ENCODE measurements around the gene PWWP2B. TPM values are rescaled to one million over a fixed set of nuclear protein-coding genes. Genes with fewer than 3 reads are reported as not detected.

The PWWP2B gene
- total and polyA plus RNA-seq, 10 of the 15 experiments (the other 5 are each of a cell fraction or from before 2014, with no cell fraction given): 0.04 to 0.87 (median 0.35) TPM; not detected in 4

DNA sequence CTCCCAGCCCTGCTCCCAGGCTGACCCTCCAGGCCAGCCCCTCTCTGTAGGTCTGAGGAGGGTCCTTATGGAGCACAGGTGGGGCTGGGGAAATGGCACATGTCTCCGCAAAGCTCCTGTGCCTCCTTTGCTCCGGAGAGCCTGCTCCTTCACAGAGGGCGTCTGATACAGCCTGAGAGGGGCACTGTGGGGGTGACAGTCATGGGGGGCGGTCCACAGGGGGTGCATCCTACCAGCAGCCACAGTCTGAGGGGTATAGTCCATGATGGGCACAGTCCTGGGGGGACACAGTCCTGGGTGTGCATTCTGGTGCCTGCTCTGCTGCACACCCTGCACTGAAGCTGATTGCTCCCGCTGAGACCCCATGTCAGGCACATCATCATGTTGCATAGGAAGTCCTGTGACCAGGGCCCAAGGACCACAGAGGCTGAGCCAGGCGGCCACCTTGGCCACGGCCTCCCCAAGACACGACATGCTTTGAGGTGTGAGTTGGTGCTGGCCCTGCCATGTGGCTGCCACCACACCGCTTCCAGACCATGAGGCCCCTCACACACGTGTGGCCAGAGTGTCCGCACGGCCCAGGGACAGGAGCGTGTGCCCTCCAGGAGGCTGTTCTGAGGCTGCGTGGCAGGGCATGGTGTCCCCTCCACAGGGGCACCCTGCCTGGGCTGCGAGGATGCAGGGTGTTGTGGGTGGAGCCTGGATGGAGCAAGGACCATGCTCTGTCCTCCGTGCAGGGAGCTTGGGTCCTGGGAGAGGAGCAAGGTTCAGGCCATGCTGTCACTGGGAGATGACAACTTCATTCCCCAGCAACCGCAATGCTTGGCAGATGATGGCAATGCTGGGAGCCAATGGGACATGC, 59.2 kb downstream of the PWWP2B start:
- TF ChIP-seq, protein P1, sequence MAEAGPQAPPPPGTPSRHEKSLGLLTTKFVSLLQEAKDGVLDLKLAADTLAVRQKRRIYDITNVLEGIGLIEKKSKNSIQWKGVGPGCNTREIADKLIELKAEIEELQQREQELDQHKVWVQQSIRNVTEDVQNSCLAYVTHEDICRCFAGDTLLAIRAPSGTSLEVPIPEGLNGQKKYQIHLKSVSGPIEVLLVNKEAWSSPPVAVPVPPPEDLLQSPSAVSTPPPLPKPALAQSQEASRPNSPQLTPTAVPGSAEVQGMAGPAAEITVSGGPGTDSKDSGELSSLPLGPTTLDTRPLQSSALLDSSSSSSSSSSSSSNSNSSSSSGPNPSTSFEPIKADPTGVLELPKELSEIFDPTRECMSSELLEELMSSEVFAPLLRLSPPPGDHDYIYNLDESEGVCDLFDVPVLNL (IDR thresholded peaks at IDR 0.05; ENCODE audit: low read depth, low read length): no peak
- 43% methylated on average over 13 of the region's 17 CpGs for WGBS (ENCODE audit: insufficient coverage, insufficient replicate concordance, low lambda C conversion rate, missing lambda C conversion rate)
- intact Hi-C loops (cut with micrococcal nuclease; ENCODE audit: unreplicated experiment): loop anchor here (5.0 kb wide), 1 partner anchor 121 kb away; no protein-coding TSS in a partner anchor
- DNase-seq (ENCODE audit: low read depth, low spot score): no peak
- H3K79me2 ChIP-seq (ENCODE audit: control insufficient read depth, insufficient read depth, low read length): no peaks in the 10 kb centered on the region
- ChIA-PET POLR2A (no interaction called here), SMC1A (ENCODE audit: uncharacterized antibody, unreplicated experiment) (interaction anchor here (0.6 kb wide), 1 partner anchor 226 kb away, joined by 3 read pairs; no protein-coding TSS in a partner anchor), CTCF (no interaction called here), RAD21 (ENCODE audit: unreplicated experiment) (no interaction called here)
- peaks cover 7% of the 10 kb centered on the region; the same call in 1 of the 2 replicates for H3K4me1 ChIP-seq (ENCODE audit: control insufficient read depth, insufficient read depth, low read length)
- H2AFZ ChIP-seq (ENCODE audit: control insufficient read depth, low read depth, low read length): no peak overlapping the region
- H3K36me3 ChIP-seq (ENCODE audit: control insufficient read depth in 2 of 2, insufficient read depth in 2 of 2, low read length in 1 of 2): no peaks in the 10 kb centered on the region
- in situ Hi-C loops (cut with MboI): loop anchor here (5.0 to 10.0 kb wide), 3 partner anchors 76 to 561 kb away; no protein-coding TSS in a partner anchor
- no peak overlapping the region for H3K4me2 ChIP-seq (ENCODE audit: control insufficient read depth, insufficient read depth)
- no peaks in the 10 kb centered on the region for H3K9me3 ChIP-seq (replicated peaks; ENCODE audit: control insufficient read depth, insufficient read depth, low read length)
- no peak overlapping the region for H3K27ac ChIP-seq (ENCODE audit: control insufficient read depth, insufficient read depth)
- H3K9ac ChIP-seq (ENCODE audit: control insufficient read depth, insufficient read depth, low read length): no peak overlapping the region
- no peaks in the 10 kb centered on the region; a peak in 1 of 4 replicates for H3K27me3 ChIP-seq (replicated peaks in 1 of 2; ENCODE audit: control insufficient read depth in 2 of 2, insufficient read depth in 2 of 2, low read length in 1 of 2)
- no TSS peak for BruUV-seq (replicated peaks)
- no peak overlapping the region for H3K4me3 ChIP-seq
- H4K20me1 ChIP-seq (ENCODE audit: control insufficient read depth, insufficient read depth): no peaks in the 10 kb centered on the region
- no peak for ATAC-seq
- FAIRE-seq: no peak

DNA sequence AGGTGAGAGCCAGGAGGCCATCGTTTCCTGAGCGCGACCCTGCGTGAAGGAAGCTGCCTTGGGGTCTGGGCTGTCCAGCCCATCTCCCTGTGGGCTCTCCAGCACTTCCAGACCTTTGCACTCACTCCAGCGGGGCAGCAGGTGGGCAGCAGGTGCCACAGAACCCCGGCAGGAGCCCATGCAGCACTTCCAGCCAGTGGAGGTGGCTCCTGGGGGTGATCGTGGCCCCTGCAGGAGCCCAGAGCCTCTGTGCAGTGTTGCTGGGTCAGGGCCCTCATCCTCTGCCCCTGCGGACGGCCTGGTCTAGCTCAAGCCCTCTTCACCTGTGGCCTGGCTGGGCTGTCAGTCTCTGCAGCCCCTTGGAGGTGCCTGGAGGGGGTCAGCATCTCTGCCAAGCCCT, 59.9 kb downstream of the PWWP2B start:
- BruUV-seq (replicated peaks): no TSS peak
- no peaks in the 10 kb centered on the region for H3K9me3 ChIP-seq (replicated peaks; ENCODE audit: control insufficient read depth, insufficient read depth, low read length)
- ChIA-PET CTCF (no interaction called here), POLR2A (no interaction called here), RAD21 (ENCODE audit: unreplicated experiment) (no interaction called here), SMC1A (ENCODE audit: uncharacterized antibody, unreplicated experiment) (no interaction called here)
- H3K36me3 ChIP-seq (ENCODE audit: control insufficient read depth in 2 of 2, insufficient read depth in 2 of 2, low read length in 1 of 2): no peaks in the 10 kb centered on the region
- no peaks in the 10 kb centered on the region for H4K20me1 ChIP-seq (ENCODE audit: control insufficient read depth, insufficient read depth)
- FAIRE-seq (no peak), DNase-seq (ENCODE audit: low read depth, low spot score) (no peak), ATAC-seq (no peak)
- intact Hi-C loops (cut with micrococcal nuclease; ENCODE audit: unreplicated experiment) (loop anchor here (5.0 kb wide), 1 partner anchor 120 kb away; no protein-coding TSS in a partner anchor), in situ Hi-C loops (cut with MboI) (loop anchor here (5.0 to 10.0 kb wide), 3 partner anchors 75 to 562 kb away; no protein-coding TSS in a partner anchor)
- H2AFZ ChIP-seq (ENCODE audit: control insufficient read depth, low read depth, low read length): no peak overlapping the region
- H3K4me3 ChIP-seq: no peak overlapping the region
- H3K27me3 ChIP-seq (replicated peaks in 1 of 2; ENCODE audit: control insufficient read depth in 2 of 2, insufficient read depth in 2 of 2, low read length in 1 of 2): no peaks in the 10 kb centered on the region; a peak in 2 of 4 replicates
- peaks cover 7% of the 10 kb centered on the region; the same call in 1 of the 2 replicates for H3K4me1 ChIP-seq (ENCODE audit: control insufficient read depth, insufficient read depth, low read length)
- H3K9ac ChIP-seq (ENCODE audit: control insufficient read depth, insufficient read depth, low read length): no peak overlapping the region
- H3K79me2 ChIP-seq (ENCODE audit: control insufficient read depth, insufficient read depth, low read length): no peaks in the 10 kb centered on the region
- 42% methylated on average over 8 of the region's 9 CpGs for WGBS (ENCODE audit: insufficient coverage, insufficient replicate concordance, low lambda C conversion rate, missing lambda C conversion rate)
- no peak overlapping the region for H3K4me2 ChIP-seq (ENCODE audit: control insufficient read depth, insufficient read depth)
- H3K27ac ChIP-seq (ENCODE audit: control insufficient read depth, insufficient read depth): no peak overlapping the region
- TF ChIP-seq STAT3 (IDR thresholded peaks at IDR 0.05; ENCODE audit: low read depth, low read length): no peak
- no peak for TF ChIP-seq MYB (IDR thresholded peaks at IDR 0.05; ENCODE audit: borderline replicate concordance, low read depth, low read length)
- TF ChIP-seq, protein P2, sequence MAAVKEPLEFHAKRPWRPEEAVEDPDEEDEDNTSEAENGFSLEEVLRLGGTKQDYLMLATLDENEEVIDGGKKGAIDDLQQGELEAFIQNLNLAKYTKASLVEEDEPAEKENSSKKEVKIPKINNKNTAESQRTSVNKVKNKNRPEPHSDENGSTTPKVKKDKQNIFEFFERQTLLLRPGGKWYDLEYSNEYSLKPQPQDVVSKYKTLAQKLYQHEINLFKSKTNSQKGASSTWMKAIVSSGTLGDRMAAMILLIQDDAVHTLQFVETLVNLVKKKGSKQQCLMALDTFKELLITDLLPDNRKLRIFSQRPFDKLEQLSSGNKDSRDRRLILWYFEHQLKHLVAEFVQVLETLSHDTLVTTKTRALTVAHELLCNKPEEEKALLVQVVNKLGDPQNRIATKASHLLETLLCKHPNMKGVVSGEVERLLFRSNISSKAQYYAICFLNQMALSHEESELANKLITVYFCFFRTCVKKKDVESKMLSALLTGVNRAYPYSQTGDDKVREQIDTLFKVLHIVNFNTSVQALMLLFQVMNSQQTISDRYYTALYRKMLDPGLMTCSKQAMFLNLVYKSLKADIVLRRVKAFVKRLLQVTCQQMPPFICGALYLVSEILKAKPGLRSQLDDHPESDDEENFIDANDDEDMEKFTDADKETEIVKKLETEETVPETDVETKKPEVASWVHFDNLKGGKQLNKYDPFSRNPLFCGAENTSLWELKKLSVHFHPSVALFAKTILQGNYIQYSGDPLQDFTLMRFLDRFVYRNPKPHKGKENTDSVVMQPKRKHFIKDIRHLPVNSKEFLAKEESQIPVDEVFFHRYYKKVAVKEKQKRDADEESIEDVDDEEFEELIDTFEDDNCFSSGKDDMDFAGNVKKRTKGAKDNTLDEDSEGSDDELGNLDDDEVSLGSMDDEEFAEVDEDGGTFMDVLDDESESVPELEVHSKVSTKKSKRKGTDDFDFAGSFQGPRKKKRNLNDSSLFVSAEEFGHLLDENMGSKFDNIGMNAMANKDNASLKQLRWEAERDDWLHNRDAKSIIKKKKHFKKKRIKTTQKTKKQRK (IDR thresholded peaks at IDR 0.05; ENCODE audit: low read depth, low read length): no peak
- TF ChIP-seq, protein P3, sequence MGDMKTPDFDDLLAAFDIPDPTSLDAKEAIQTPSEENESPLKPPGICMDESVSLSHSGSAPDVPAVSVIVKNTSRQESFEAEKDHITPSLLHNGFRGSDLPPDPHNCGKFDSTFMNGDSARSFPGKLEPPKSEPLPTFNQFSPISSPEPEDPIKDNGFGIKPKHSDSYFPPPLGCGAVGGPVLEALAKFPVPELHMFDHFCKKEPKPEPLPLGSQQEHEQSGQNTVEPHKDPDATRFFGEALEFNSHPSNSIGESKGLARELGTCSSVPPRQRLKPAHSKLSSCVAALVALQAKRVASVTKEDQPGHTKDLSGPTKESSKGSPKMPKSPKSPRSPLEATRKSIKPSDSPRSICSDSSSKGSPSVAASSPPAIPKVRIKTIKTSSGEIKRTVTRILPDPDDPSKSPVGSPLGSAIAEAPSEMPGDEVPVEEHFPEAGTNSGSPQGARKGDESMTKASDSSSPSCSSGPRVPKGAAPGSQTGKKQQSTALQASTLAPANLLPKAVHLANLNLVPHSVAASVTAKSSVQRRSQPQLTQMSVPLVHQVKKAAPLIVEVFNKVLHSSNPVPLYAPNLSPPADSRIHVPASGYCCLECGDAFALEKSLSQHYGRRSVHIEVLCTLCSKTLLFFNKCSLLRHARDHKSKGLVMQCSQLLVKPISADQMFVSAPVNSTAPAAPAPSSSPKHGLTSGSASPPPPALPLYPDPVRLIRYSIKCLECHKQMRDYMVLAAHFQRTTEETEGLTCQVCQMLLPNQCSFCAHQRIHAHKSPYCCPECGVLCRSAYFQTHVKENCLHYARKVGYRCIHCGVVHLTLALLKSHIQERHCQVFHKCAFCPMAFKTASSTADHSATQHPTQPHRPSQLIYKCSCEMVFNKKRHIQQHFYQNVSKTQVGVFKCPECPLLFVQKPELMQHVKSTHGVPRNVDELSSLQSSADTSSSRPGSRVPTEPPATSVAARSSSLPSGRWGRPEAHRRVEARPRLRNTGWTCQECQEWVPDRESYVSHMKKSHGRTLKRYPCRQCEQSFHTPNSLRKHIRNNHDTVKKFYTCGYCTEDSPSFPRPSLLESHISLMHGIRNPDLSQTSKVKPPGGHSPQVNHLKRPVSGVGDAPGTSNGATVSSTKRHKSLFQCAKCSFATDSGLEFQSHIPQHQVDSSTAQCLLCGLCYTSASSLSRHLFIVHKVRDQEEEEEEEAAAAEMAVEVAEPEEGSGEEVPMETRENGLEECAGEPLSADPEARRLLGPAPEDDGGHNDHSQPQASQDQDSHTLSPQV (IDR thresholded peaks at IDR 0.05): no peak
- no peak for TF ChIP-seq NBN (IDR thresholded peaks at IDR 0.05)
